ENCODE results near the gene SBF2.
"Not testable (repeated sequence)": the region's sequence is repeated elsewhere in the genome, so short reads cannot be mapped to it uniquely, and the experiment has no call there.

The SBF2 gene

GRCh38 chr11:9758637-9759518, 535.1 kb downstream of the SBF2 start:
- DNase-seq: peak; percentile 89

GRCh38 chr11:9757809-9758636, 536.0 kb downstream of the SBF2 start:
- DNase-seq: peak; percentile 93

GRCh38 chr11:9756878-9757277, 537.1 kb downstream of the SBF2 start:
- DNase-seq: no peak

GRCh38 chr11:9756461-9756860, 537.6 kb downstream of the SBF2 start:
- DNase-seq: peak; percentile 24

GRCh38 chr11:9755561-9756185, 538.3 kb downstream of the SBF2 start:
- no peak for DNase-seq

GRCh38 chr11:9754010-9754471, 540.0 kb downstream of the SBF2 start:
- peak; percentile 21 for DNase-seq

GRCh38 chr11:9753021-9753420, 541.0 kb downstream of the SBF2 start:
- DNase-seq: no peak

GRCh38 chr11:9752091-9752490, 541.9 kb downstream of the SBF2 start:
- no peak for DNase-seq

GRCh38 chr11:9750551-9750950, 543.5 kb downstream of the SBF2 start:
- DNase-seq: peak; percentile 52

GRCh38 chr11:9748361-9748970, 545.6 kb downstream of the SBF2 start:
- peak; percentile 89 for DNase-seq

GRCh38 chr11:9747828-9748227, 546.2 kb downstream of the SBF2 start:
- no peak for DNase-seq

GRCh38 chr11:9747229-9747628, 546.8 kb downstream of the SBF2 start:
- DNase-seq: no peak

GRCh38 chr11:9745411-9746211, 548.4 kb downstream of the SBF2 start:
- DNase-seq: no peak

GRCh38 chr11:9743512-9743911, 550.5 kb downstream of the SBF2 start:
- not testable (repeated sequence) for DNase-seq

GRCh38 chr11:9741260-9741659, 552.8 kb downstream of the SBF2 start:
- DNase-seq: no peak

- peak; percentile 13 for DNase-seq
Observed at GRCh38 chr11:9740202-9740883, 553.7 kb downstream of the SBF2 start.

- no peak for DNase-seq
Observed at GRCh38 chr11:9739123-9739900, 554.7 kb downstream of the SBF2 start.

GRCh38 chr11:9738707-9739106, 555.3 kb downstream of the SBF2 start:
- DNase-seq: no peak

GRCh38 chr11:9738116-9738515, 555.9 kb downstream of the SBF2 start:
- peak; percentile 63 for DNase-seq

GRCh38 chr11:9736365-9736764, 557.7 kb downstream of the SBF2 start:
- peak; percentile 21 for DNase-seq

- DNase-seq: no peak
Observed at GRCh38 chr11:9735919-9736318, 558.1 kb downstream of the SBF2 start.
